SK-N-SH (cell line): ENCODE data around the gene CP. TPM values are rescaled to one million over a fixed set of nuclear protein-coding genes. Genes with fewer than 3 reads are reported as not detected.

Experiments
- CTCF ChIA-PET: fragments of 300-600, 350-600 bp; formaldehyde crosslinking; extraction: SDS; loops from one replicate; lab custom pipeline; 2021; lab: Yijun Ruan, JAX
- POLR2A ChIA-PET: fragments of 350-600 bp; sonication (Branson Sonifier 250); formaldehyde crosslinking; extraction: SDS; loops from one replicate; lab custom pipeline; 2020; ENCODE audit warnings: antibody characterized with exemption, inconsistent platforms; lab: Yijun Ruan, JAX
- DNase-seq: peaks from one replicate; pipeline ENCODE4 v3.0.0; 2012
- H2AFZ ChIP-seq: fragments of 200-600 bp; sonication (generic); 2 replicates; pipeline ENCODE4 v1.8.1; 2016; ENCODE audit warnings: antibody characterized with exemption, mild to moderate bottlenecking, low read depth
- H3F3A ChIP-seq: fragments of 200-600 bp; sonication (generic); replicated peaks from 2 replicates; pipeline ENCODE3; 2016; ENCODE audit warnings: antibody characterized with exemption, mild to moderate bottlenecking; ENCODE audit not compliant: insufficient read depth
- H3K27ac ChIP-seq, 2 experiments: fragments of 200-500 bp in 1 of 2; fragments of 200-600 bp in 1 of 2; sonication (Bioruptor generic) in 1 of 2; sonication (generic), shearing (Covaris generic) in 1 of 2; 2 replicates each; pipeline versions ENCODE4 v1.5.1 to v1.6.1; 2014 to 2016; ENCODE audit warnings: low read depth in 2 of 2, inconsistent platforms in 1 of 2, low read length in 1 of 2, mild to moderate bottlenecking in 1 of 2, mixed read lengths in 1 of 2
- H3K27me3 ChIP-seq: fragments of 200-600 bp; sonication (generic), shearing (Covaris generic); 2 replicates; pipeline ENCODE4 v1.6.1; 2016; ENCODE audit warnings: mixed run types; ENCODE audit not compliant: insufficient read depth
- H3K36me3 ChIP-seq, 2 experiments: fragments of 200-500 bp in 1 of 2; fragments of 200-600 bp in 1 of 2; sonication (Bioruptor generic) in 1 of 2; sonication (generic) in 1 of 2; replicated peaks in 1 of 2; 2 replicates each; pipeline versions ENCODE3 to v1.5.1; 2014 to 2016; ENCODE audit warnings: low read length in 1 of 2, mild to moderate bottlenecking in 1 of 2; ENCODE audit not compliant: insufficient read depth in 2 of 2, control insufficient read depth in 1 of 2
- H3K4me1 ChIP-seq, 2 experiments: fragments of 200-500 bp in 1 of 2; fragments of 200-600 bp in 1 of 2; sonication (Bioruptor generic) in 1 of 2; sonication (generic), shearing (Covaris generic) in 1 of 2; 2 replicates each; pipeline versions ENCODE4 v1.5.1 to v1.6.1; 2014 to 2016; ENCODE audit warnings: low read depth in 1 of 2, low read length in 1 of 2, mixed run types in 1 of 2; ENCODE audit not compliant: insufficient read depth in 2 of 2, control insufficient read depth in 1 of 2
- H3K4me2 ChIP-seq: fragments of 200-600 bp; sonication (generic), shearing (Covaris generic); 2 replicates; pipeline ENCODE4 v1.6.1; 2017; ENCODE audit warnings: mixed run types
- H3K4me3 ChIP-seq, 2 experiments: fragments of 200-500 bp in 1 of 2; fragments of 200-600 bp in 1 of 2; sonication (Bioruptor generic) in 1 of 2; sonication (generic), shearing (Covaris generic) in 1 of 2; 2 replicates each; pipeline versions ENCODE4 v1.5.1 to v1.8.1; 2014 to 2016; ENCODE audit warnings: low read depth in 2 of 2, inconsistent platforms in 1 of 2, low read length in 1 of 2, mild to moderate bottlenecking in 1 of 2, mixed read lengths in 1 of 2, moderate library complexity in 1 of 2
- H3K79me2 ChIP-seq: fragments of 200-600 bp; sonication (generic); 2 replicates; pipeline ENCODE4 v1.8.1; 2017; ENCODE audit warnings: mild to moderate bottlenecking; ENCODE audit not compliant: insufficient read depth
- H3K9ac ChIP-seq: fragments of 200-600 bp; sonication (generic); 2 replicates; pipeline ENCODE4 v1.6.1; 2017; ENCODE audit warnings: mixed run types
- H3K9me2 ChIP-seq: fragments of 200-600 bp; sonication (generic); 2 replicates; pipeline ENCODE4 v1.6.1; 2017; ENCODE audit warnings: mixed run types
- H3K9me3 ChIP-seq: fragments of 200-600 bp; sonication (generic); 2 replicates; pipeline ENCODE4 v1.6.1; 2017; ENCODE audit warnings: mixed run types, mild to moderate bottlenecking, moderate library complexity
- H4K20me1 ChIP-seq: fragments of 200-600 bp; sonication (generic); 2 replicates; pipeline ENCODE4 v1.6.1; 2017; ENCODE audit warnings: mild to moderate bottlenecking, mixed run types; ENCODE audit not compliant: insufficient read depth
- GATA2 ChIP-seq: sonication (generic); formaldehyde crosslinking; IDR thresholded peaks from 2 replicates; pipeline ENCODE4 v1.5.0; 2020; ENCODE audit warnings: mild to moderate bottlenecking, missing genetic modification reagents
- WGBS: methylation state at CpG from one replicate; pipeline ENCODE4 v1.1.6; 2017; ENCODE audit warnings: low lambda C conversion rate; 5-methylcytosine and 5-hydroxymethylcytosine counted together
- polyA plus RNA-seq, 3 experiments: library from polyadenylated mRNA; depleted of rRNA; stranded (reverse); fragments of >200 nt; gene quantifications; 2 replicates each; pipeline ENCODE4 v1.2.3, GENCODE V29; 2012

The CP gene
- polyA plus RNA-seq, 1 of the 3 experiments (the other 2 are of a cell fraction) = not detected

- no peak overlapping the region for H3K4me3 ChIP-seq
- 81% methylated on average over 4 of the region's 4 CpGs for WGBS
- H2AFZ ChIP-seq = no peak overlapping the region
- no peaks in the 10 kb centered on the region for H3K27me3 ChIP-seq
- H3K4me2 ChIP-seq = no peak overlapping the region
- H3K9me3 ChIP-seq = no peaks in the 10 kb centered on the region
- H4K20me1 ChIP-seq = no peaks in the 10 kb centered on the region
- no peaks in the 10 kb centered on the region for H3K4me1 ChIP-seq
- H3F3A ChIP-seq = peaks cover 3% of the 10 kb centered on the region
- ChIA-PET CTCF (interaction anchor here (0.7 to 8.2 kb wide), 3 partner anchors 150 to 342 kb away, joined by 4 to 126 read pairs (median 5); no protein-coding TSS in a partner anchor), POLR2A (no interaction called here)
- no peak overlapping the region for H3K9ac ChIP-seq
- H3K79me2 ChIP-seq = no peaks in the 10 kb centered on the region
- no peaks in the 10 kb centered on the region for H3K36me3 ChIP-seq
- TF ChIP-seq GATA2 (CRISPR knock-in tag) = no peak
- DNase-seq = no peak
- H3K9me2 ChIP-seq = no peaks in the 10 kb centered on the region
- H3K27ac ChIP-seq = no peak overlapping the region
Measured at GRCh38 chr3:149122721-149123578, 98.7 kb downstream of the CP start.

Other genes starting within 250 kb of the CP start
- 16.8 and 21.7 TPM in 2 replicates for gene GYG1, start 230.3 kb downstream of the CP start, polyA plus RNA-seq (2012; rRNA removed)
- 10.1 and 13.2 TPM in 2 replicates for gene HLTF, start 135.3 kb downstream of the CP start, polyA plus RNA-seq (2012; rRNA removed)
- gene HPS3, start 92.2 kb downstream of the CP start, polyA plus RNA-seq (2012; rRNA removed) = 9.4 and 11.3 TPM in 2 replicates
- gene TM4SF18, start 111.8 kb upstream of the CP start, polyA plus RNA-seq (2012; rRNA removed) = 0.30 and 0.32 TPM in 2 replicates
- 209 and 257 TPM in 2 replicates for gene TM4SF1, start 155.8 kb upstream of the CP start, polyA plus RNA-seq (2012; rRNA removed)